IPS-15b (cell line): ENCODE data around the gene SMC1B.

ENCODE experiments used
- H3K27me3 ChIP-seq: one replicate; pipeline ENCODE4 v1.6.1; 2013; ENCODE audit warnings: low read length; ENCODE audit not compliant: control insufficient read depth, insufficient read depth
- H3K36me3 ChIP-seq: one replicate; pipeline ENCODE4 v1.6.1; 2013; ENCODE audit warnings: low read length; ENCODE audit not compliant: control insufficient read depth, insufficient read depth
- H3K4me1 ChIP-seq: one replicate; pipeline ENCODE4 v1.6.1; 2013; ENCODE audit warnings: mild to moderate bottlenecking, low read length; ENCODE audit not compliant: control insufficient read depth, insufficient read depth
- H3K4me3 ChIP-seq: one replicate; pipeline ENCODE4 v1.5.1; 2013; ENCODE audit warnings: low read depth, low read length
- H3K9ac ChIP-seq: one replicate; pipeline ENCODE4 v1.6.1; 2013; ENCODE audit warnings: low read depth, mild to moderate bottlenecking, low read length
- H3K9me3 ChIP-seq: one replicate; pipeline ENCODE4 v1.6.1; 2013; ENCODE audit warnings: mild to moderate bottlenecking, low read length; ENCODE audit not compliant: control insufficient read depth, insufficient read depth

The SMC1B gene

GRCh38 chr22:45426387-45426786 lies 13.0 kb upstream of the SMC1B start:
- no peak overlapping the region for H3K4me3 ChIP-seq
- no peak overlapping the region for H3K9ac ChIP-seq

GRCh38 chr22:45425531-45426265 lies 12.3 kb upstream of the SMC1B start:
- H3K27me3 ChIP-seq = no peaks in the 10 kb centered on the region
- no peak overlapping the region for H3K4me3 ChIP-seq
- H3K9ac ChIP-seq = no peak overlapping the region
- no peaks in the 10 kb centered on the region for H3K9me3 ChIP-seq
- no peaks in the 10 kb centered on the region for H3K4me1 ChIP-seq
- H3K36me3 ChIP-seq = no peaks in the 10 kb centered on the region

More at GRCh38 chr22:45426387-45426786, 13.0 kb upstream of the SMC1B start:
- H3K9me3 ChIP-seq = no peaks in the 10 kb centered on the region
- no peaks in the 10 kb centered on the region for H3K27me3 ChIP-seq
- no peaks in the 10 kb centered on the region for H3K36me3 ChIP-seq
- no peaks in the 10 kb centered on the region for H3K4me1 ChIP-seq

GRCh38 chr22:45425101-45425500 lies 11.7 kb upstream of the SMC1B start:
- H3K4me1 ChIP-seq = no peaks in the 10 kb centered on the region
- no peak overlapping the region for H3K4me3 ChIP-seq
- H3K9ac ChIP-seq = no peak overlapping the region
- H3K27me3 ChIP-seq = no peaks in the 10 kb centered on the region
- H3K9me3 ChIP-seq = no peaks in the 10 kb centered on the region
- no peaks in the 10 kb centered on the region for H3K36me3 ChIP-seq

- no peaks in the 10 kb centered on the region for H3K9me3 ChIP-seq
- no peak overlapping the region for H3K4me3 ChIP-seq
- H3K36me3 ChIP-seq = no peaks in the 10 kb centered on the region
- H3K9ac ChIP-seq = no peak overlapping the region
- no peaks in the 10 kb centered on the region for H3K4me1 ChIP-seq
- H3K27me3 ChIP-seq = no peaks in the 10 kb centered on the region
These were observed 10.9 kb upstream of the SMC1B start for GRCh38 chr22:45424241-45424731.

- H3K9me3 ChIP-seq = no peaks in the 10 kb centered on the region
- H3K4me3 ChIP-seq = no peak overlapping the region
- no peaks in the 10 kb centered on the region for H3K4me1 ChIP-seq
- H3K36me3 ChIP-seq = no peaks in the 10 kb centered on the region
- no peak overlapping the region for H3K9ac ChIP-seq
- no peaks in the 10 kb centered on the region for H3K27me3 ChIP-seq
These were observed 10.1 kb upstream of the SMC1B start for GRCh38 chr22:45423524-45423923.

- Histone ChIP-seq H3K4me3 (no peak overlapping the region), H3K4me1 (no peaks in the 10 kb centered on the region), H3K27me3 (no peaks in the 10 kb centered on the region), H3K9me3 (no peaks in the 10 kb centered on the region), H3K9ac (no peak overlapping the region), H3K36me3 (no peaks in the 10 kb centered on the region)
These were observed 9.0 kb upstream of the SMC1B start for GRCh38 chr22:45422237-45422983.

GRCh38 chr22:45421349-45422055 lies 8.1 kb upstream of the SMC1B start:
- Histone ChIP-seq H3K9me3 (no peaks in the 10 kb centered on the region), H3K9ac (no peak overlapping the region), H3K27me3 (no peaks in the 10 kb centered on the region), H3K4me3 (no peak overlapping the region), H3K4me1 (no peaks in the 10 kb centered on the region), H3K36me3 (no peaks in the 10 kb centered on the region)

- Histone ChIP-seq H3K9ac (no peak overlapping the region), H3K4me1 (no peaks in the 10 kb centered on the region), H3K36me3 (no peaks in the 10 kb centered on the region), H3K9me3 (no peaks in the 10 kb centered on the region), H3K27me3 (no peaks in the 10 kb centered on the region), H3K4me3 (no peak overlapping the region)
These were observed 7.1 kb upstream of the SMC1B start for GRCh38 chr22:45420539-45420938.

- Histone ChIP-seq H3K4me3 (no peak overlapping the region), H3K27me3 (no peaks in the 10 kb centered on the region)
These were observed 6.6 kb upstream of the SMC1B start for GRCh38 chr22:45420011-45420410.

GRCh38 chr22:45418770-45419138 lies 5.4 kb upstream of the SMC1B start:
- Histone ChIP-seq H3K9ac (no peak overlapping the region), H3K4me1 (no peaks in the 10 kb centered on the region), H3K9me3 (no peaks in the 10 kb centered on the region), H3K4me3 (no peak overlapping the region), H3K27me3 (peaks cover 8% of the 10 kb centered on the region), H3K36me3 (no peaks in the 10 kb centered on the region)

More at GRCh38 chr22:45420011-45420410, 6.6 kb upstream of the SMC1B start:
- H3K4me1 ChIP-seq = no peaks in the 10 kb centered on the region
- H3K36me3 ChIP-seq = no peaks in the 10 kb centered on the region
- no peaks in the 10 kb centered on the region for H3K9me3 ChIP-seq
- H3K9ac ChIP-seq = no peak overlapping the region

- no peak overlapping the region for H3K4me3 ChIP-seq
- H3K9ac ChIP-seq = no peak overlapping the region
- H3K9me3 ChIP-seq = no peaks in the 10 kb centered on the region
- H3K4me1 ChIP-seq = no peaks in the 10 kb centered on the region
- H3K36me3 ChIP-seq = no peaks in the 10 kb centered on the region
- peaks cover 10% of the 10 kb centered on the region for H3K27me3 ChIP-seq
These were observed 4.8 kb upstream of the SMC1B start for GRCh38 chr22:45418056-45418769.
